PC-3 (cell line): ENCODE measurements around the gene WDR59. TPM values are rescaled to one million over a fixed set of nuclear protein-coding genes. Genes with fewer than 3 reads are reported as not detected.

Source experiments
- ATAC-seq: fragments of 200-7000 bp; cut with Tn5 transposase; 2 replicates; pipeline ENCODE4 v1.9.1; 2020; ENCODE audit warnings: mild to moderate bottlenecking, moderate library complexity
- BruUV-seq: library from RNA; stranded (reverse); fragments of 400-500 nt; replicated peaks from 2 replicates; lab custom pipeline; 2021; lab: Mats Ljungman, UMichigan
- CTCF ChIA-PET: fragments of 300-600 bp; sonication (Branson Sonifier 250); formaldehyde crosslinking; loops from one replicate; lab custom pipeline; 2022; ENCODE audit warnings: antibody characterized with exemption; lab: Charles Lee
- POLR2A ChIA-PET: fragments of 300-600 bp; sonication (Branson Sonifier 250); formaldehyde crosslinking; loops from one replicate; lab custom pipeline; 2022; ENCODE audit warnings: antibody characterized with exemption; ENCODE audit not compliant: unreplicated experiment; lab: Charles Lee
- DNase-seq: peaks from one replicate; pipeline ENCODE4 v3.0.0-alpha.2; 2015
- H2AFZ ChIP-seq: fragments of 300-600 bp; sonication (generic); 2 replicates; pipeline ENCODE4 v1.6.0; 2016; ENCODE audit warnings: antibody characterized with exemption, low read length
- H3F3A ChIP-seq: fragments of 300-600 bp; sonication (generic); one replicate; pipeline ENCODE4 v1.6.0; 2017; ENCODE audit warnings: antibody characterized with exemption, low read length, control low read depth, mild to moderate bottlenecking; ENCODE audit not compliant: unreplicated experiment
- H3K27ac ChIP-seq: fragments of 300-600 bp; sonication (generic); 2 replicates; pipeline ENCODE4 v1.5.1; 2016; ENCODE audit warnings: mild to moderate bottlenecking, low read length
- H3K27me3 ChIP-seq: fragments of 300-600 bp; sonication (generic); 2 replicates; pipeline ENCODE4 v1.6.1; 2016; ENCODE audit warnings: low read length, mixed read lengths
- H3K36me3 ChIP-seq: fragments of 300-600 bp; sonication (generic); 2 replicates; pipeline ENCODE4 v1.6.1; 2016; ENCODE audit warnings: low read depth, mixed run types, low read length, mixed read lengths
- H3K4me1 ChIP-seq: fragments of 300-600 bp; sonication (generic); 2 replicates; pipeline ENCODE4 v1.5.1; 2016; ENCODE audit warnings: low read length; ENCODE audit not compliant: insufficient read depth
- H3K4me2 ChIP-seq: fragments of 300-600 bp; sonication (generic); 2 replicates; pipeline ENCODE4 v1.6.0; 2016; ENCODE audit warnings: low read length
- H3K4me3 ChIP-seq: fragments of 300-600 bp; sonication (generic); 2 replicates; pipeline ENCODE4 v1.5.1; 2016; ENCODE audit warnings: mild to moderate bottlenecking, low read length, mixed read lengths
- H3K79me2 ChIP-seq: fragments of 300-600 bp; sonication (generic); 2 replicates; pipeline ENCODE4 v1.6.1; 2017; ENCODE audit warnings: low read length, mixed read lengths
- H3K9ac ChIP-seq: fragments of 300-600 bp; sonication (generic); 2 replicates; pipeline ENCODE4 v1.6.0; 2016; ENCODE audit warnings: mild to moderate bottlenecking, low read length
- H3K9me2 ChIP-seq: fragments of 300-600 bp; sonication (generic); replicated peaks from 2 replicates; pipeline ENCODE4 v1.6.1; 2016; ENCODE audit warnings: mixed run types, low read length, mixed read lengths
- H3K9me3 ChIP-seq: fragments of 300-600 bp; sonication (generic); 2 replicates; pipeline ENCODE4 v1.6.1; 2016; ENCODE audit warnings: low read length, mixed read lengths
- H4K20me1 ChIP-seq: fragments of 300-600 bp; sonication (generic); 2 replicates; pipeline ENCODE4 v1.6.1; 2016; ENCODE audit warnings: low read length, mixed read lengths
- EZH2 ChIP-seq: fragments of 300-600 bp; sonication (generic); IDR thresholded peaks from one replicate; pipeline ENCODE4 v1.6.1; 2017; ENCODE audit warnings: antibody characterized with exemption, mild to moderate bottlenecking, low read length; ENCODE audit not compliant: unreplicated experiment
- EZH2phosphoT487 ChIP-seq: fragments of 300-600 bp; sonication (generic); IDR thresholded peaks from 2 replicates; pipeline ENCODE4 v1.6.1; 2018; ENCODE audit warnings: mild to moderate bottlenecking, antibody characterized with exemption, low read length, borderline replicate concordance
- intact Hi-C: fragments of 100-400 bp; cut with micrococcal nuclease; formaldehyde crosslinking; loops from 2 replicates; pipeline ENCODE4 v1.9.0; 2023
- total RNA-seq: library from RNA; depleted of rRNA; stranded (reverse); fragments of >200 nt; gene quantifications from 2 replicates; pipeline ENCODE4 v1.2.3, GENCODE V29; 2014
- TF ChIP-seq, protein P1 (sequence below): fragments of 300-600 bp; sonication (generic); conservative IDR thresholded peaks from 2 replicates; pipeline ENCODE4 v1.5.1; 2017; ENCODE audit warnings: antibody characterized with exemption, low read depth, mild to moderate bottlenecking, low read length

Gene WDR59
- total RNA-seq, 1 experiment from 2014 or later = 11.8 TPM

GRCh38 chr16:74874912-74875546 lies 109.9 kb downstream of the WDR59 start:
- Histone ChIP-seq H3F3A (no peaks in the 10 kb centered on the region), H3K27ac (no peak overlapping the region), H3K79me2 (no peaks in the 10 kb centered on the region), H3K27me3 (no peaks in the 10 kb centered on the region), H3K9ac (no peak overlapping the region), H3K9me3 (no peaks in the 10 kb centered on the region), H2AFZ (no peak overlapping the region), H3K4me3 (no peak overlapping the region), H3K4me2 (no peak overlapping the region), H3K9me2 (no peaks in the 10 kb centered on the region), H3K36me3 (no peaks in the 10 kb centered on the region; the same call in 1 of the 2 replicates), H4K20me1 (no peaks in the 10 kb centered on the region), H3K4me1 (no peaks in the 10 kb centered on the region)
- intact Hi-C loops = no loop called here
- BruUV-seq = no TSS peak
- ChIA-PET POLR2A (no interaction called here), CTCF (no interaction called here)
- TF ChIP-seq EZH2phosphoT487 = no peak
- TF ChIP-seq, protein P1, sequence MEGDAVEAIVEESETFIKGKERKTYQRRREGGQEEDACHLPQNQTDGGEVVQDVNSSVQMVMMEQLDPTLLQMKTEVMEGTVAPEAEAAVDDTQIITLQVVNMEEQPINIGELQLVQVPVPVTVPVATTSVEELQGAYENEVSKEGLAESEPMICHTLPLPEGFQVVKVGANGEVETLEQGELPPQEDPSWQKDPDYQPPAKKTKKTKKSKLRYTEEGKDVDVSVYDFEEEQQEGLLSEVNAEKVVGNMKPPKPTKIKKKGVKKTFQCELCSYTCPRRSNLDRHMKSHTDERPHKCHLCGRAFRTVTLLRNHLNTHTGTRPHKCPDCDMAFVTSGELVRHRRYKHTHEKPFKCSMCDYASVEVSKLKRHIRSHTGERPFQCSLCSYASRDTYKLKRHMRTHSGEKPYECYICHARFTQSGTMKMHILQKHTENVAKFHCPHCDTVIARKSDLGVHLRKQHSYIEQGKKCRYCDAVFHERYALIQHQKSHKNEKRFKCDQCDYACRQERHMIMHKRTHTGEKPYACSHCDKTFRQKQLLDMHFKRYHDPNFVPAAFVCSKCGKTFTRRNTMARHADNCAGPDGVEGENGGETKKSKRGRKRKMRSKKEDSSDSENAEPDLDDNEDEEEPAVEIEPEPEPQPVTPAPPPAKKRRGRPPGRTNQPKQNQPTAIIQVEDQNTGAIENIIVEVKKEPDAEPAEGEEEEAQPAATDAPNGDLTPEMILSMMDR = no peak
- TF ChIP-seq EZH2 = no peak
- ATAC-seq (no peak; the same call in 1 of the 2 replicates), DNase-seq (no peak)

DNA sequence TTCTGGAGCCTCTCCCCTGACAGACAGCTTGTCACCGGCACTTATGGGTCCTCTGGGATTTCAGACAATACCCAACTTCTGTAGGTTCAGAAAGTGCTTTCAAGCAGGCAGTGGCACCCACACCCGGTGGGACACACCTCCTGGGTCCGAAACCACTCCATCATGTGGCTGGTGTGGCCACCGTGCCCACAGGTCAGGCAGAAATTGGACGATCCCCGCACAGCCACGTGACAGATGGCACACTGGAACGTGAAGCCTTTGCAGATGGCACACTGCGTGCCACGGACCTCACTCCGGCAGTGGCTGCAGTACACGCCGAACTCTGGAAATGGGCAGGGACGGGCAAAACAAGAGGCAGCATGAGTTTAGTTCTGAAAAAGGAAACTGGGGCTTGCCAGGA lies 110.8 kb downstream of the WDR59 start:
- Histone ChIP-seq H3K4me3 (no peak overlapping the region), H3K27ac (no peak overlapping the region), H3K27me3 (no peaks in the 10 kb centered on the region), H3K4me1 (no peaks in the 10 kb centered on the region), H3K4me2 (no peak overlapping the region), H4K20me1 (no peaks in the 10 kb centered on the region), H3K9me2 (no peaks in the 10 kb centered on the region), H3K9me3 (no peaks in the 10 kb centered on the region), H2AFZ (no peak overlapping the region), H3K36me3 (no peaks in the 10 kb centered on the region; the same call in 1 of the 2 replicates), H3K79me2 (no peaks in the 10 kb centered on the region), H3F3A (no peaks in the 10 kb centered on the region), H3K9ac (no peak overlapping the region)
- no peak for DNase-seq
- POLR2A ChIA-PET = no interaction called here
- TF ChIP-seq, protein P1 = no peak
- TF ChIP-seq EZH2 = no peak
- TF ChIP-seq EZH2phosphoT487 = no peak
- BruUV-seq = no TSS peak
- no peak for ATAC-seq
- CTCF ChIA-PET = no interaction called here
- intact Hi-C loops = no loop called here

DNA sequence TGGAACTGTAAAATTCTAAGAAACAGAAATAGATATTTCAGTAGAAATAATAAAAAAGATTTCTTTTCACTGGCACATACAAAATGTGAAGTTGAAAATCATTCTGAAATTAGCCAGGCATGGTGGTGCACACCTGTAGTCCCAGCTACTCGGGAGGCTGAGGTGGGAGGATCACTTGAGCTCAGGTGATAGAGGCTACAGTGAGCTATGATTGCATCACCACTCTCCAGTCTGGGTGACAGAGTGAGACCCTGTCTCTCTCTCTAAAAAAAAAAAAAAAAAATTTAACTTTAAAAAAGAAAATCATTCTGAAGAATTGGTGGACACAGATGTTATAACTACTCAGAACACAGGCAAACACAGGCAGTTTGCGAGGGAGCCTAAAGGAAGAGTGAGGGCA lies 112.6 kb downstream of the WDR59 start:
- no peak overlapping the region for H3K4me3 ChIP-seq
- intact Hi-C loops = no loop called here
- no peak for TF ChIP-seq EZH2phosphoT487
- TF ChIP-seq, protein P1 = no peak
- no peak for TF ChIP-seq EZH2
- H2AFZ ChIP-seq = no peak overlapping the region
- ChIA-PET CTCF (no interaction called here), POLR2A (no interaction called here)
- BruUV-seq = no TSS peak
- no peaks in the 10 kb centered on the region; the same call in 1 of the 2 replicates for H3K36me3 ChIP-seq
- H3K27ac ChIP-seq = no peak overlapping the region
- no peak overlapping the region for H3K9ac ChIP-seq
- ATAC-seq = no peak
- H3K4me1 ChIP-seq = no peaks in the 10 kb centered on the region
- no peaks in the 10 kb centered on the region for H4K20me1 ChIP-seq
- H3K79me2 ChIP-seq = no peaks in the 10 kb centered on the region
- H3K9me3 ChIP-seq = no peaks in the 10 kb centered on the region
- no peak for DNase-seq
- no peaks in the 10 kb centered on the region for H3K9me2 ChIP-seq
- no peaks in the 10 kb centered on the region for H3F3A ChIP-seq
- H3K4me2 ChIP-seq = no peak overlapping the region
- no peaks in the 10 kb centered on the region for H3K27me3 ChIP-seq
